H1 (cell line): Measurements from ENCODE around the gene ARHGAP42.

Experiments used
- ASH2L ChIP-seq: fragments of 200-600, 300-600 bp; sonication (generic); IDR thresholded peaks from one replicate; pipeline ENCODE4 v1.7.1; 2017; ENCODE audit warnings: low read length
- BCL11A ChIP-seq, 2 experiments: IDR thresholded peaks; one replicate each; pipeline ENCODE4 v1.6.1; 2011; ENCODE audit warnings: low read depth in 2 of 2, low read length in 2 of 2, mild to moderate bottlenecking in 2 of 2
- CEBPB ChIP-seq: IDR thresholded peaks from 2 replicates; pipeline ENCODE4 v1.6.1; 2012; ENCODE audit warnings: low read depth, low read length
- CREB1 ChIP-seq: IDR thresholded peaks from 2 replicates; pipeline ENCODE4 v1.6.1; 2012; ENCODE audit warnings: inconsistent platforms
- EP300 ChIP-seq, 2 experiments: IDR thresholded peaks; 1 replicate in 1 of 2; 2 replicates in 1 of 2; pipeline ENCODE4 v1.6.1; 2011 to 2012; ENCODE audit warnings: low read depth in 2 of 2, low read length in 2 of 2, mild to moderate bottlenecking in 2 of 2, borderline replicate concordance in 1 of 2, inconsistent platforms in 1 of 2, moderate library complexity in 1 of 2
- POLR2A ChIP-seq, 2 experiments: IDR thresholded peaks; 1 replicate in 1 of 2; 2 replicates in 1 of 2; pipeline ENCODE4 v1.6.1; 2011; ENCODE audit warnings: low read depth in 2 of 2, low read length in 2 of 2, mild to moderate bottlenecking in 2 of 2; ENCODE audit errors: control extremely low read depth in 1 of 2
- POLR2AphosphoS5 ChIP-seq: IDR thresholded peaks from 2 replicates; pipeline ENCODE4 v1.6.1; 2011; ENCODE audit warnings: low read depth, low read length
- RAD21 ChIP-seq, 2 experiments: IDR thresholded peaks in 1 of 2; conservative IDR thresholded peaks in 1 of 2; 2 replicates each; pipeline ENCODE4 v1.6.1; 2011; ENCODE audit warnings: low read depth in 2 of 2, low read length in 2 of 2, improper control_type of control experiment in 1 of 2, inconsistent platforms in 1 of 2, mild to moderate bottlenecking in 1 of 2, moderate library complexity in 1 of 2
- RFX5 ChIP-seq: IDR thresholded peaks from 2 replicates; pipeline ENCODE4 v1.6.1; 2011; ENCODE audit warnings: low read depth, low read length, improper control_type of control experiment, borderline replicate concordance
- SUZ12 ChIP-seq: fragments of 200-600 bp; sonication (generic); IDR thresholded peaks from 2 replicates; pipeline ENCODE4 v1.6.1; 2012; ENCODE audit warnings: mild to moderate bottlenecking, inconsistent platforms, low read length, moderate library complexity, mixed read lengths
- TCF12 ChIP-seq: IDR thresholded peaks from 2 replicates; pipeline ENCODE4 v1.6.1; 2011; ENCODE audit warnings: low read depth, mild to moderate bottlenecking, low read length
- YY1 ChIP-seq: IDR thresholded peaks from 2 replicates; pipeline ENCODE4 v1.6.1; 2011; ENCODE audit warnings: low read depth, mild to moderate bottlenecking, low read length
- TF ChIP-seq, protein P1 (sequence below): IDR thresholded peaks from 2 replicates; pipeline ENCODE4 v1.6.1; 2012; ENCODE audit warnings: inconsistent platforms
- TF ChIP-seq, protein P2 (sequence below), 3 experiments: IDR thresholded peaks; 1 replicate in 2 of 3; 2 replicates in 1 of 3; pipeline versions ENCODE4 v1.5.1 to v1.6.1; 2011; ENCODE audit warnings: low read length in 3 of 3, mild to moderate bottlenecking in 3 of 3, inconsistent platforms in 2 of 3, low read depth in 1 of 3, moderate library complexity in 1 of 3; ENCODE audit not compliant: insufficient read depth in 1 of 3; ENCODE audit errors: control extremely low read depth in 1 of 3

DNA sequence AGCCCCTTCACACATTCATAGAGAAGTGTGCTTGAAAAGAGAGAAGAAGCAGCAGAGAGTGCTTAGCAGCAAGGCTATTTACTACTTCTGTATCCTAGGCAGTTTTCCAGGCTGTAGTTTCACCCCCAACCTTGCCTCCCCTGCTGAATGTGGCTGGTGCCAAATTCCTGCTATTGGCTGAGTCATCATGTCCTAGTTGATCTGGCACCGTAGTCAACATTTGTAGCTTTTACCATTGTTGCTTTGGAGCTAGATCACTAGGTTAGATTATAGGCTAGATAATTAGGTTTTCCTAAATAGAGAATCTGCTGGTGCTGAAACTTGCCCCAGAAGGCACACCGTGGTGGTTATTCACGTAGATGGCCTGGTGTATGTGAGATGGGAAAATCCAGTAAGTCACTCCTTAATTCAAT is 32.7 kb downstream of the ARHGAP42 start:
- no peak for TF ChIP-seq TCF12
- no peak for TF ChIP-seq CREB1
- no peak for TF ChIP-seq POLR2A (IDR thresholded peaks at IDR 0.05; ENCODE audit: control extremely low read depth in 1 of 2, low read depth in 2 of 2, low read length in 2 of 2)
- TF ChIP-seq, protein P1, sequence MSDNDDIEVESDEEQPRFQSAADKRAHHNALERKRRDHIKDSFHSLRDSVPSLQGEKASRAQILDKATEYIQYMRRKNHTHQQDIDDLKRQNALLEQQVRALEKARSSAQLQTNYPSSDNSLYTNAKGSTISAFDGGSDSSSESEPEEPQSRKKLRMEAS = no peak
- TF ChIP-seq POLR2AphosphoS5 = no peak
- TF ChIP-seq ASH2L = peak; percentile 74
- TF ChIP-seq EP300 (IDR thresholded peaks at IDR 0.05; ENCODE audit: borderline replicate concordance in 1 of 2, low read depth in 2 of 2, low read length in 2 of 2) = 0 out of 3 replicates have a peak, but pooled peaks of 1 of the 2 experiments have one; percentile 17
- no peak for TF ChIP-seq YY1
- TF ChIP-seq RAD21 (IDR thresholded peaks at IDR 0.05 in 1 of 2, conservative IDR thresholded peaks at IDR 0.05 in 1 of 2; ENCODE audit: low read depth in 2 of 2, low read length in 2 of 2) = no peak
- TF ChIP-seq, protein P2, sequence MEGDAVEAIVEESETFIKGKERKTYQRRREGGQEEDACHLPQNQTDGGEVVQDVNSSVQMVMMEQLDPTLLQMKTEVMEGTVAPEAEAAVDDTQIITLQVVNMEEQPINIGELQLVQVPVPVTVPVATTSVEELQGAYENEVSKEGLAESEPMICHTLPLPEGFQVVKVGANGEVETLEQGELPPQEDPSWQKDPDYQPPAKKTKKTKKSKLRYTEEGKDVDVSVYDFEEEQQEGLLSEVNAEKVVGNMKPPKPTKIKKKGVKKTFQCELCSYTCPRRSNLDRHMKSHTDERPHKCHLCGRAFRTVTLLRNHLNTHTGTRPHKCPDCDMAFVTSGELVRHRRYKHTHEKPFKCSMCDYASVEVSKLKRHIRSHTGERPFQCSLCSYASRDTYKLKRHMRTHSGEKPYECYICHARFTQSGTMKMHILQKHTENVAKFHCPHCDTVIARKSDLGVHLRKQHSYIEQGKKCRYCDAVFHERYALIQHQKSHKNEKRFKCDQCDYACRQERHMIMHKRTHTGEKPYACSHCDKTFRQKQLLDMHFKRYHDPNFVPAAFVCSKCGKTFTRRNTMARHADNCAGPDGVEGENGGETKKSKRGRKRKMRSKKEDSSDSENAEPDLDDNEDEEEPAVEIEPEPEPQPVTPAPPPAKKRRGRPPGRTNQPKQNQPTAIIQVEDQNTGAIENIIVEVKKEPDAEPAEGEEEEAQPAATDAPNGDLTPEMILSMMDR (IDR thresholded peaks at IDR 0.05; ENCODE audit: control extremely low read depth in 1 of 3, insufficient read depth in 1 of 3, low read depth in 1 of 3, low read length in 3 of 3) = no peak
- TF ChIP-seq CEBPB = no peak
- TF ChIP-seq RFX5 = no peak
- no peak for TF ChIP-seq SUZ12
- TF ChIP-seq BCL11A (IDR thresholded peaks at IDR 0.05; ENCODE audit: low read depth in 2 of 2, low read length in 2 of 2) = no peak
